Endothelial cell (in vitro differentiated cells): Measurements from ENCODE around the gene DDX51. TPM values are rescaled to one million over a fixed set of nuclear protein-coding genes. Genes with fewer than 3 reads are reported as not detected.
"Not testable (repeated sequence)": the region's sequence is repeated elsewhere in the genome, so short reads cannot be mapped to it uniquely, and the experiment has no call there.

Experiments used
- DNase-seq: peaks from one replicate; pipeline ENCODE4 v3.0.0; 2021; ENCODE audit warnings: low spot score
- H3K27ac Mint-ChIP-seq: one replicate; pipeline ENCODE4 v1.8.0; 2021; ENCODE audit warnings: mixed read lengths, inconsistent platforms; ENCODE audit not compliant: unreplicated experiment
- H3K27me3 Mint-ChIP-seq: one replicate; pipeline ENCODE4 v1.8.0; 2021; ENCODE audit warnings: mild to moderate bottlenecking, moderate library complexity, mixed read lengths, inconsistent platforms; ENCODE audit not compliant: unreplicated experiment
- H3K36me3 Mint-ChIP-seq: one replicate; pipeline ENCODE4 v1.8.0; 2021; ENCODE audit warnings: mild to moderate bottlenecking, low read depth, mixed read lengths, inconsistent platforms; ENCODE audit not compliant: unreplicated experiment
- H3K4me1 Mint-ChIP-seq: one replicate; pipeline ENCODE4 v1.8.0; 2021; ENCODE audit warnings: mild to moderate bottlenecking, mixed read lengths, inconsistent platforms; ENCODE audit not compliant: unreplicated experiment
- H3K4me3 Mint-ChIP-seq: one replicate; pipeline ENCODE4 v1.8.0; 2021; ENCODE audit warnings: mild to moderate bottlenecking, mixed read lengths, inconsistent platforms; ENCODE audit not compliant: unreplicated experiment
- H3K9me3 Mint-ChIP-seq: one replicate; pipeline ENCODE4 v1.8.0; 2021; ENCODE audit warnings: mixed read lengths, inconsistent platforms; ENCODE audit not compliant: unreplicated experiment
- total RNA-seq: library from RNA; stranded (reverse); fragmentation: NEBNext Ultra II Directional; extraction: Animal tissue kit (Norgen Biotek cat#: 25700); gene quantifications from one replicate; pipeline ENCODE4 v1.2.1, GENCODE V29; 2021; ENCODE audit not compliant: unreplicated experiment
- TF ChIP-seq, protein P1 (sequence below): fragments of 200-600 bp; sonication (generic); IDR thresholded peaks from one replicate; pipeline ENCODE4 v1.5.0; 2021; ENCODE audit warnings: antibody characterized with exemption; ENCODE audit not compliant: unreplicated experiment

Gene DDX51
- total RNA-seq, 1 donor from 2014 or later = 16.1 TPM

DNA sequence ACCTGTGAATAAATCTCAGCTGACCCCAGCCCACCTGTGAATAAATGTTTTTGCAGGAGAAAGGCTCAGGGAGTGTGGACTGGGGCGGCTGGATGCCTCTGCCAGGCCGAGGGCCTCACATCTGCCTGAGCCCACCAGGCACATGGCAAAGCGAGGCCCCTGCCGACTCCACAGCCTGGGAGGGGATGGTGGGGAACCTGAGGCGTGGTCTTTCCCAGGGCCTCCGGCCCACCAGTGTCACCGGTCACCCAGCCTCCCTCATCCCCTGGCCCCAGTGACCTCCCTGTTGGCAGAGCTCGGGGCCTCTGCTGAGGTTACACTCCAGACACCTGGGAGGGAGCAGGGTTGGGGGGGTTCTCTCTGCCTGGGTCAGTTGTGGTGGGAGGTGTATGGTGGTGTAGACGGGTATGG is 8.3 kb upstream of the DDX51 start:
- Mint-ChIP-seq H3K27me3 (no peaks in the 10 kb centered on the region), H3K4me3 (no peak overlapping the region), H3K4me1 (no peaks in the 10 kb centered on the region), H3K9me3 (no peaks in the 10 kb centered on the region), H3K27ac (no peak overlapping the region), H3K36me3 (no peaks in the 10 kb centered on the region)
- no peak for DNase-seq
- TF ChIP-seq, protein P1, sequence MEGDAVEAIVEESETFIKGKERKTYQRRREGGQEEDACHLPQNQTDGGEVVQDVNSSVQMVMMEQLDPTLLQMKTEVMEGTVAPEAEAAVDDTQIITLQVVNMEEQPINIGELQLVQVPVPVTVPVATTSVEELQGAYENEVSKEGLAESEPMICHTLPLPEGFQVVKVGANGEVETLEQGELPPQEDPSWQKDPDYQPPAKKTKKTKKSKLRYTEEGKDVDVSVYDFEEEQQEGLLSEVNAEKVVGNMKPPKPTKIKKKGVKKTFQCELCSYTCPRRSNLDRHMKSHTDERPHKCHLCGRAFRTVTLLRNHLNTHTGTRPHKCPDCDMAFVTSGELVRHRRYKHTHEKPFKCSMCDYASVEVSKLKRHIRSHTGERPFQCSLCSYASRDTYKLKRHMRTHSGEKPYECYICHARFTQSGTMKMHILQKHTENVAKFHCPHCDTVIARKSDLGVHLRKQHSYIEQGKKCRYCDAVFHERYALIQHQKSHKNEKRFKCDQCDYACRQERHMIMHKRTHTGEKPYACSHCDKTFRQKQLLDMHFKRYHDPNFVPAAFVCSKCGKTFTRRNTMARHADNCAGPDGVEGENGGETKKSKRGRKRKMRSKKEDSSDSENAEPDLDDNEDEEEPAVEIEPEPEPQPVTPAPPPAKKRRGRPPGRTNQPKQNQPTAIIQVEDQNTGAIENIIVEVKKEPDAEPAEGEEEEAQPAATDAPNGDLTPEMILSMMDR = no peak

DNA sequence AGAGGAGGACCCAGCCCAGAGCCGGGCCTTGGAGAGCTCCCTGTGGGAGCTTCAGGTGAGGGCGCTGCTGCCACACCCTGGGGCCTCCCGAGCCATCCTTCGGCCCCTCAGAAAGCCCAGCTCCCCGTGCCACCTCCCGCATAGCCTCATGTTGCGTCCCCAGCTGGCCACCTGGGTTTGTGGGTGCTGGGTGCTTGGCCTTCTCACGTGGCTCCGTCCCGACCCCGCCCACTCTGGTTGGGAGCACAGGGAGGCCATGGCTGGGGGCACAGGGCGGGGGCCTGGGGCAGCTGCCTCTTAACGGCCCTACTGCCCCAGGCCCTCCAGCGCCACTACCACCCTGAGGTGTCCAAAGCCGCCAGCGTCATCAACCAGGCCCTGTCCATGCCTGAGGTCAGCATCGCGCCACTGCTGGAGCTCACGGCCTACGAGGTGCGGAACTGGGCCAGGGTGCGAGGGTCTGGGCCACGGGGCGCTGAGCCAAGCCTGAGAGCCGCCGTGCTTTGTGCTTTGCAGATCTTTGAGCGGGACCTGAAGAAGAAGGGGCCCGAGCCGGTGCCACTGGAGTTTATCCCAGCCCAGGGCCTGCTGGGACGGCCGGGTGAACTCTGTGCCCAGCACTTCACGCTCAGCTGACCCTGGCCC is 7.8 kb upstream of the DDX51 start:
- TF ChIP-seq, protein P1 = no peak
- Mint-ChIP-seq H3K4me1 (no peaks in the 10 kb centered on the region), H3K9me3 (no peaks in the 10 kb centered on the region), H3K36me3 (no peaks in the 10 kb centered on the region), H3K4me3 (no peak overlapping the region), H3K27ac (no peak overlapping the region), H3K27me3 (no peaks in the 10 kb centered on the region)
- no peak for DNase-seq

DNA sequence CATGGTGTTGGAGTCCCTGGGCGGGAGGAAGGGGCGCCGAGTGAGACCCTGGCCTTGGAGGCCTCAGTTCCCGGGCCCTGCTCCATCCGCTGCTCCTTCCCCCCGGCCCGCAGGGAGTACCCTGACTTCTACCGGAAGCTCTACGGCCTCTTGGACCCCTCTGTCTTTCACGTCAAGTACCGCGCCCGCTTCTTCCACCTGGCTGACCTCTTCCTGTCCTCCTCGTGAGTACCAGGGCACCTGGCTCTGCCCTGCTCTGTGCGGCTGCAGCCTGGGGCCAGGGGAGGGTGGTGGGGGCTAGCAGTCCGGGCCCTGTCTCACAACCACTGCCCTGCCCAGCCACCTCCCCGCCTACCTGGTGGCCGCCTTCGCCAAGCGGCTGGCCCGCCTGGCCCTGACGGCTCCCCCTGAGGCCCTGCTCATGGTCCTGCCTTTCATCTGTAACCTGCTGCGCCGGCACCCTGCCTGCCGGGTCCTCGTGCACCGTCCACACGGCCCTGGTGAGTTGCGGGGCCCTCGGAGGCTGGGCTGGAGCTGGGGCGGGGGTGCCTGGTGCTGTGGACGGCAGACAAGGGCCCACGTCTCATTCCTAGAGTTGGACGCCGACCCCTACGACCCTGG is 7.1 kb upstream of the DDX51 start:
- peaks cover 5% of the 10 kb centered on the region for H3K36me3 Mint-ChIP-seq

DNA sequence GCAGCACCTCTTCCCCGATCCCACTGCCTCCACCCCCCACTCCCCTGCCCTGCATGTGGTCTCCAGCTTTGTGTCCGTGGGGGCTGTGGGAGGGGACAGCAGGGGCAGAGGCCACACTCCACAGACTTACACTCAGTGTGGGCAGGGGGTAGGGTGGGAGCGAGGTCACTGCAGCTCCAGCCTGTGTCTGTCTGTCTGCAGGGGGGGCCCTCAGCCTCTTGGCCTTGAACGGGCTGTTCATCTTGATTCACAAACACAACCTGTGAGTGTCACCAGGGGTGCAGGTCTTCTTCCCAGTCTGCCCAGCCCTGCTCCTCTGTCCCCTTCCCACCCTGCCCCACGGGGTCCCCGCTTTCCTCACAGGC is 6.6 kb upstream of the DDX51 start:
- TF ChIP-seq, protein P1 = no peak
- Mint-ChIP-seq H3K36me3 (peaks cover 10% of the 10 kb centered on the region), H3K9me3 (no peaks in the 10 kb centered on the region), H3K27ac (no peak overlapping the region), H3K27me3 (peaks cover 8% of the 10 kb centered on the region), H3K4me3 (no peak overlapping the region), H3K4me1 (peaks cover 4% of the 10 kb centered on the region)
- no peak for DNase-seq

More for the DNA sequence above, 7.1 kb upstream of the DDX51 start:
- no peak overlapping the region for H3K4me3 Mint-ChIP-seq
- no peaks in the 10 kb centered on the region for H3K9me3 Mint-ChIP-seq
- TF ChIP-seq, protein P1 = no peak
- H3K4me1 Mint-ChIP-seq = peaks cover 2% of the 10 kb centered on the region
- peaks cover 4% of the 10 kb centered on the region for H3K27me3 Mint-ChIP-seq
- DNase-seq = no peak
- no peak overlapping the region for H3K27ac Mint-ChIP-seq

DNA sequence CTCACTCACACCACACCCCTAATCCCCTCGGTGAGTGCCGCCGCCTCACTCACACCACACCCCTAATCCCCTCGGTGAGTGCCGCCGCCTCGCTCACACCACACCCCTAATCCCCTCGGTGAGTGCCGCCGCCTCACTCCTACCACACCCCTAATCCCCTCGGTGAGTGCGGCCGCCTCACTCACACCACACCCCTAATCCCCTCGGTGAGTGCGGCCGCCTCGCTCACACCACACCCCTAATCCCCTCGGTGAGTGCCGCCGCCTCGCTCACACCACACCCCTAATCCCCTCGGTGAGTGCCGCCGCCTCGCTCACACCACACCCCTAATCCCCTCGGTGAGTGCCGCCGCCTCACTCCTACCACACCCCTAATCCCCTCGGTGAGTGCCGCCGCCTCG is 5.4 kb upstream of the DDX51 start:
- not testable (repeated sequence) for DNase-seq, H3K4me1 Mint-ChIP-seq, H3K27ac Mint-ChIP-seq, H3K4me3 Mint-ChIP-seq, H3K9me3 Mint-ChIP-seq
- H3K36me3 Mint-ChIP-seq = peaks cover 12% of the 10 kb centered on the region
- H3K27me3 Mint-ChIP-seq = peaks cover 15% of the 10 kb centered on the region
